Measurements from ENCODE around the gene TBC1D14.

The TBC1D14 gene

DNA sequence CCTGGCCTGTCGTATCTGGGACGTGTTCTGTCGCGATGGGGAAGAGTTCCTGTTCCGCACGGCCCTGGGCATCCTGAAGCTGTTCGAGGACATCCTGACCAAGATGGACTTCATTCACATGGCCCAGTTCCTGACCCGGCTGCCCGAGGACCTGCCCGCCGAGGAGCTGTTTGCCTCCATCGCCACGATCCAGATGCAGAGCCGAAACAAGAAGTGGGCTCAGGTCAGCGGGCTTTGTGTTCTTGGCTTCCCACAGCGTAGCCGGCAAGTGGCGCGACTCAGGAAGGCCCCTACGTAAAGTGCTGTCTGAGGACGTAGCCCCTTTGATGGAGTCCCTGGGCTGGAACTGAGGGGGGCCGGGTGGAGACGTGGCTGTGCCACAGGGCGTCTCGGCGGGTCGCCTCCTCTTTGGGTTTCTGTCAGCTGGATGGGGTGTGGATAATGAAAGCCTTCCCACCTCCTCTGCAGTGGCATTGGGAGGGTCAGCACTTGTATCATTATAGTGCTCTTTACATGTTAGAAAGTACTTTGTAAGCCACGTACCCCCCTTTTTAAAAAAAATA, 115.5 kb downstream of the TBC1D14 start:
- no peak for ATAC-seq
- H3K4me3 Mint-ChIP-seq = no peak overlapping the region
- no peak overlapping the region for H3K27ac Mint-ChIP-seq
- peaks cover 22% of the 10 kb centered on the region for H3K4me1 Mint-ChIP-seq
- DNase-seq (ENCODE audit: low spot score in 2 of 2) = no peak
- H3K9me3 Mint-ChIP-seq = no peaks in the 10 kb centered on the region
- H3K36me3 Mint-ChIP-seq = peaks cover 94% of the 10 kb centered on the region

DNA sequence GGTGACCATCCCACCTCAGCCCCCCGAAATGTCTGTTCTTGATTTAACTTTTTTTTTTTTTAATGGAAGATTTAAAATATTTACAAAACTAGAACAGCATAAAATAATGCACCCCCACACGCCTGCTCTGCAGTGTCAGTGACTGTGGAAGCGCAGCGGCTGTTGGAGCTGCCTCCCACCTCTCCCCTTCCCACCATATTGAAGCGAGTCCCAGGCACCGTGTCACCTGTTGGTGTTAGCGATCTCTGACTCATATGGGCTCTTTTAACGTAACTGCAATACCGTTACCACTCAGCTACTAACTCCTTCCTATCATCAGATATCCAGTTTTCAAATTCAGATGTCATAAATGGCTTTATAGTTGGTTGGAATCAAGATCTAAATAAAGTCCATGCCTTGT, 116.5 kb downstream of the TBC1D14 start:
- H3K9me3 Mint-ChIP-seq = no peaks in the 10 kb centered on the region
- ATAC-seq = no peak
- peaks cover 22% of the 10 kb centered on the region for H3K4me1 Mint-ChIP-seq
- DNase-seq (ENCODE audit: low spot score in 2 of 2) = no peak
- H3K36me3 Mint-ChIP-seq = peaks cover 94% of the 10 kb centered on the region
- H3K4me3 Mint-ChIP-seq = no peak overlapping the region
- peak overlapping the region; percentile 68 for H3K27ac Mint-ChIP-seq

DNA sequence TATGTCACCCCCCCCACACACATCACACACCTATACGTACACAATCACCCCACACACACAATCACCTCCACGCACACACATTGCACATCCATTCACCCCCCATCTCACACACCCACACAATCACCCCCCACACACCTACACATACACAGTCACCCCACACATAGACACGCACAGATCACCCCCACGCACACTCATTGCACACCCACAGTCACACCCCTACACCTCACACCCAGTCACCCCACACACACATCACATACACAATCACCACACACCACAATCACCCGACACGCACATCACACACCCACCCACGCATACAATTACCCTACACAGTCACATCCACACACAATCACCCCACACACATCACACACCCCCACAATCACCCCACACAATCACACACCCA, 117.7 kb downstream of the TBC1D14 start:
- no peaks in the 10 kb centered on the region for H3K9me3 Mint-ChIP-seq
- no peak for ATAC-seq
- peaks cover 94% of the 10 kb centered on the region for H3K36me3 Mint-ChIP-seq
- peaks cover 18% of the 10 kb centered on the region for H3K4me1 Mint-ChIP-seq
- H3K27ac Mint-ChIP-seq = peak overlapping the region; percentile 68
- DNase-seq (ENCODE audit: low spot score in 2 of 2) = no peak
- no peak overlapping the region for H3K4me3 Mint-ChIP-seq

GRCh38 chr4:7027913-7028312, 118.3 kb downstream of the TBC1D14 start:
- H3K27ac Mint-ChIP-seq = peak overlapping the region; percentile 68
- H3K4me1 Mint-ChIP-seq = peaks cover 17% of the 10 kb centered on the region
- ATAC-seq = no peak
- H3K9me3 Mint-ChIP-seq = no peaks in the 10 kb centered on the region
- H3K36me3 Mint-ChIP-seq = peaks cover 92% of the 10 kb centered on the region
- no peak for DNase-seq (ENCODE audit: low spot score in 2 of 2)
- no peak overlapping the region for H3K4me3 Mint-ChIP-seq

DNA sequence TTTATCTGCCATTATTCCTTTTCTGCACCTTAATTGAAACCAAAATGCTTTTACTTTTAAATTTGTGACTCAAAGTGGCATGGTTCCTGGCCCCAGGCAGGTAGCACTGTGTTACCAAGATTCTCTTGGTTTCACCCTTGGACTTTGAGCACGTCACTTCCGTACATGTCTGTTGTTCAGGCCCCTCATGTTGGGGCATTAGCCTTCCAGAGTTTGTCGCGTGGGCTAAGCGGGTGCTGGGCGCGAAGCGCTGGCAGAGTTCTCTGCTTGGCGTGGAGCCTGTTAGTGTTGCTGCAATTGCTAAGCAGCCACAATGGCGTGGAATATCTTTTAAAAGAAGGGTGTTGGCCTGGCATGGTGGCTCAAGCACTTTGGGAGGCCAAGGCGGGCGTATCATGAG, 119.6 kb downstream of the TBC1D14 start:
- Mint-ChIP-seq H3K36me3 (peaks cover 85% of the 10 kb centered on the region), H3K27ac (peak overlapping the region; percentile 78), H3K9me3 (no peaks in the 10 kb centered on the region), H3K4me3 (no peak overlapping the region), H3K4me1 (peaks cover 17% of the 10 kb centered on the region)
- DNase-seq (ENCODE audit: low spot score in 2 of 2) (no peak), ATAC-seq (no peak)

- ATAC-seq (no peak), DNase-seq (ENCODE audit: low spot score in 2 of 2) (no peak)
- peaks cover 79% of the 10 kb centered on the region for H3K36me3 Mint-ChIP-seq
- no peak overlapping the region for H3K4me3 Mint-ChIP-seq
- peak overlapping the region; percentile 78 for H3K27ac Mint-ChIP-seq
- peaks cover 17% of the 10 kb centered on the region for H3K4me1 Mint-ChIP-seq
- no peaks in the 10 kb centered on the region for H3K9me3 Mint-ChIP-seq
Observed at GRCh38 chr4:7029921-7030320, 120.3 kb downstream of the TBC1D14 start.

DNA sequence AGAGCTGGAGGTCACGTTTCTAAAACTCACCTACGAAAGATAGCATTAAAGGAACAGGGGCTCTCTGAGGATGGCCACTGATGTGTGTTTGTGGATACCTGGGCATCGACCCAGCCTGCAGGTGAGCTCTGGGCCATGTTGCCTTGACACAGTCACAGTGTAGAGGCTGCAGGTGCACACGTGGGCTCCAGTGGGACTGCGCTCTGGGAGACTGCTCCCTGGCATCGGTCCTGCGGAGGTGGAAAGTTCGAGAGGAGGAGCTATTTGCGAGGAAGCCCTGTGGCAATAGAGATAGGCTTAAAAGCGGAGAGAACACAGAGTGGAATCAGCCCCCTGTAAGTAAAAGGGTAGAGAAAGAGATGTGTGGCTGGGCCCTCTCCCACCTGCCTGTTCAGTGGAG, 121.2 kb downstream of the TBC1D14 start:
- H3K9me3 Mint-ChIP-seq = no peaks in the 10 kb centered on the region
- H3K4me3 Mint-ChIP-seq = no peak overlapping the region
- H3K4me1 Mint-ChIP-seq = peaks cover 17% of the 10 kb centered on the region
- peak overlapping the region; percentile 44 for H3K27ac Mint-ChIP-seq
- DNase-seq (ENCODE audit: low spot score in 2 of 2) (no peak), ATAC-seq (no peak)
- peaks cover 74% of the 10 kb centered on the region for H3K36me3 Mint-ChIP-seq

DNA sequence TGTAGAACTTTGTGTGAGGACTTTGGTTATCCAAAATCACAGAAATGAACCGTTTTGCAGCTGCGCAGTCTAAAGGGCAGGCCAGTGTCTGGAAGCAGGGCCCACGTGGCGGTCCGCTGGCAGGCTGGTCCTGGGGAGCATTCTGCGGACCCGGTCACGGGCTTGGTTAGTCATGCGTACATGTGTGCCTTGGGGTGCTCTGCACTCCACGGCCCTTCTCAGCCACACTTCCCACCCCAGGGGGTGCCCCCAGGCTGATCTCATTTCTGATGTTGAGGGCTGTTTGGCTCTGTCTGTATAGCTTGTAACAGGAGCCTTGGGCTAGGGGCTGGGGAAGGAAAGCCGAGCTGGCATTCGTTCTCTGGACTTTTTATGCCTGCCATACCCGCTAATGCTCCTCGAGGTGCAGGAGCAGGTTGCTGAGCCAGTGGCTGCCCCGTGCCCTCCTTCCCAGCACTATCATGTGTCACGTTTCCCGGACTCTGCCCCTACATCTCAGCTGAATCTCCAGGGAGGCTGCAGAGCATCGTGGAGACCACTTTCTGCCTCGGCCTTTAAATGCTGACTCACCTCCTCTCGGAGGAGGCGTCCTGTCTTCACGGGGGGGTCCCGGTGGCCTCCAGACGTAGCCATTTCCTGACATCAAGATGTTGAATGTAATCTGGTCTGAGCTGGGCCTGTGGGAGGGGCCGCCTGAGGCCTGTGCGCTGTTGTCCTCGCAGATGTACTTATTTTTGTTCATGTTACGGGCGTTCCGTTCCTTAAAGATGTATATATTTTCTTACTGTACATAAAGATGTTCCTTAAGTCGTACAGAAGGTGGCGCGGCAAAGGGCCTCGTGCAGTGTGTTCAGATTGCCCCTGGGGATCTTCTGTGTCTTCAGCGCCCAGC, 122.2 kb downstream of the TBC1D14 start:
- ATAC-seq (no peak), DNase-seq (ENCODE audit: low spot score in 2 of 2) (no peak)
- Mint-ChIP-seq H3K9me3 (no peaks in the 10 kb centered on the region), H3K4me1 (peaks cover 15% of the 10 kb centered on the region), H3K27ac (no peak overlapping the region), H3K36me3 (peaks cover 64% of the 10 kb centered on the region), H3K4me3 (no peak overlapping the region)

- no peak for DNase-seq (ENCODE audit: low spot score in 2 of 2)
- Mint-ChIP-seq H3K36me3 (peaks cover 56% of the 10 kb centered on the region), H3K4me3 (no peak overlapping the region), H3K9me3 (no peaks in the 10 kb centered on the region), H3K4me1 (peaks cover 7% of the 10 kb centered on the region), H3K27ac (no peak overlapping the region)
- no peak for ATAC-seq
Observed at GRCh38 chr4:7032596-7032995, 123.0 kb downstream of the TBC1D14 start.

GRCh38 chr4:7034262-7035081, 124.8 kb downstream of the TBC1D14 start:
- H3K27ac Mint-ChIP-seq = no peak overlapping the region
- DNase-seq (ENCODE audit: low spot score in 2 of 2) = no peak
- ATAC-seq = no peak
- H3K36me3 Mint-ChIP-seq = peaks cover 39% of the 10 kb centered on the region
- no peak overlapping the region for H3K4me3 Mint-ChIP-seq
- H3K9me3 Mint-ChIP-seq = no peaks in the 10 kb centered on the region
- H3K4me1 Mint-ChIP-seq = no peaks in the 10 kb centered on the region

GRCh38 chr4:7037425-7037824, 127.8 kb downstream of the TBC1D14 start:
- no peak overlapping the region for H3K27ac Mint-ChIP-seq

GRCh38 chr4:7040765-7041164, 131.1 kb downstream of the TBC1D14 start:
- no peak for ATAC-seq
- Mint-ChIP-seq H3K4me1 (peaks cover 32% of the 10 kb centered on the region), H3K4me3 (no peak overlapping the region), H3K36me3 (peaks cover 18% of the 10 kb centered on the region), H3K27ac (no peak overlapping the region), H3K9me3 (no peaks in the 10 kb centered on the region)
- DNase-seq (ENCODE audit: low spot score in 2 of 2) = no peak

More at GRCh38 chr4:7037425-7037824, 127.8 kb downstream of the TBC1D14 start:
- peaks cover 16% of the 10 kb centered on the region for H3K36me3 Mint-ChIP-seq
- DNase-seq (ENCODE audit: low spot score in 2 of 2) = no peak
- no peak for ATAC-seq
- H3K4me3 Mint-ChIP-seq = no peak overlapping the region
- H3K4me1 Mint-ChIP-seq = peaks cover 10% of the 10 kb centered on the region
- no peaks in the 10 kb centered on the region for H3K9me3 Mint-ChIP-seq

DNA sequence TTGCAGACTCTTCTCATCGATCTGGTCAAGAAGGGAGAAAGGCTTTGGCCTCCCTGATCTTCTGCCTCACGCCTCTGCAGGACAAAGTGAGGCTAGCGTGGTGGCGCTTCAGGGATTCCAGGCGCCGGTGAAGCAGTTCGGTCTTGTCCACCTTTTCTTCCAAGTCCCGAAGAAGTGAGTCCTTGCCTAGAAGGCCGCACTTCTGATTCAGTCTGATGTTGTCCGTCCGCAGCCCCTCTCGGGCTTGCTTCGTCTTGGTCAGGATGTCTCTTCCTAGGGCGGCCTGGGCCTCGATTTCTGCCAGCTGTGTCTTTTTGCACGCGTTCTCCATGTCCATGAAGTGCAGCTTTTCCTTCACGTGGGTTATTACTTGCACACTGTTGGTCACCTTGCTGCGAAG, 131.6 kb downstream of the TBC1D14 start:
- Mint-ChIP-seq H3K36me3 (peaks cover 18% of the 10 kb centered on the region), H3K4me3 (peak overlapping the region; percentile 92), H3K4me1 (peaks cover 36% of the 10 kb centered on the region), H3K9me3 (no peaks in the 10 kb centered on the region), H3K27ac (no peak overlapping the region)
- ATAC-seq (no peak), DNase-seq (ENCODE audit: low spot score in 2 of 2) (no peak)

GRCh38 chr4:7041801-7042502, 132.3 kb downstream of the TBC1D14 start:
- Mint-ChIP-seq H3K27ac (peak overlapping the region; percentile 94), H3K9me3 (no peaks in the 10 kb centered on the region), H3K4me3 (peak overlapping the region; percentile 92), H3K4me1 (peaks cover 43% of the 10 kb centered on the region), H3K36me3 (peaks cover 18% of the 10 kb centered on the region)
- ATAC-seq = no peak
- DNase-seq (ENCODE audit: low spot score in 2 of 2) = no peak

Measured in stimulated activated effector memory CD8-positive, alpha-beta T cell treated with anti-CD3 and anti-CD28 coated beads, Interleukin-12 subunit alpha, Interleukin-12 subunit beta, amount 100 ng/mL, for 72 hours (primary cell).